Activated CD4-positive, alpha-beta memory T cell treated with anti-CD3 and anti-CD28 coated beads for 36 hours (primary cell): Measurements from ENCODE around the gene CCSER1. TPM values are rescaled to one million over a fixed set of nuclear protein-coding genes. Genes with fewer than 3 reads are reported as not detected.

Experiments used
- CTCF ChIA-PET: fragments of 350-600 bp; sonication (Branson Sonifier 250); formaldehyde crosslinking; loops from one replicate; lab custom pipeline; 2021; ENCODE audit warnings: antibody characterized with exemption, inconsistent platforms; lab: Charles Lee
- POLR2A ChIA-PET: fragments of 350-600 bp; sonication (Branson Sonifier 250); formaldehyde crosslinking; loops from one replicate; lab custom pipeline; 2021; ENCODE audit warnings: antibody characterized with exemption; lab: Charles Lee
- DNase-seq: peaks from one replicate; pipeline ENCODE4 v3.0.0-alpha.2; 2020
- H3K27ac Mint-ChIP-seq: one replicate; pipeline ENCODE4 v1.8.0; 2021; ENCODE audit warnings: mixed read lengths
- H3K27me3 Mint-ChIP-seq: one replicate; pipeline ENCODE4 v1.8.0; 2021; ENCODE audit warnings: mixed read lengths
- H3K36me3 Mint-ChIP-seq: one replicate; pipeline ENCODE4 v1.8.0; 2021; ENCODE audit warnings: mixed read lengths
- H3K4me1 Mint-ChIP-seq: one replicate; pipeline ENCODE4 v1.8.0; 2021; ENCODE audit warnings: low read depth, mixed read lengths
- H3K4me3 Mint-ChIP-seq: one replicate; pipeline ENCODE4 v1.8.0; 2021; ENCODE audit warnings: mild to moderate bottlenecking, mixed read lengths
- H3K9me3 Mint-ChIP-seq: one replicate; pipeline ENCODE4 v1.8.0; 2021; ENCODE audit warnings: mixed read lengths
- intact Hi-C: fragments of 100-400 bp; cut with micrococcal nuclease; formaldehyde crosslinking; loops from one replicate; pipeline ENCODE4 v1.15.1; 2023
- total RNA-seq, 2 experiments: library from RNA; stranded (reverse); gene quantifications; one replicate each; pipeline ENCODE4 v1.2.3, GENCODE V29; 2021

CCSER1 gene
- total RNA-seq, 2 experiments from 2014 or later = 0.17 to 0.19 TPM

DNA sequence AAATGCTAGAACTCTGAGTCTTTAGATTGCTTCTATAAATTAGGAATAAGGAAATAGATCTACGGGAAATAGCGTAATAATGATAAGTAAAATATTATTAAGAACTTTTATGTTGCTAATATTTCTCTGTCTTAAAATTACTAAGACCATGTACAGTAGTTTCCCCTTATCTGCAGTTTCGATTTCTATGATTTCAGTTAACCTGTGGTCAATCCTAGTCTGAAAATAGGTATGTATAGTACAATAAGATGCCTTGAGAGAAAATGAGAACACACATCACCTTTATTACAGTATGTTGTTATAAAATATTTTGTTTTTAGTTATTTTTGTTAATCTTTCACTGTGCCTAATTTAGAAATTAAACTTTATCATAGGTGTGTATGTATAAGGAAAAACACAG lies 92.6 kb downstream of the CCSER1 start:
- Mint-ChIP-seq H3K4me3 (no peak overlapping the region), H3K27ac (no peak overlapping the region), H3K36me3 (no peaks in the 10 kb centered on the region), H3K4me1 (peaks cover 3% of the 10 kb centered on the region), H3K9me3 (no peaks in the 10 kb centered on the region), H3K27me3 (peaks cover 3% of the 10 kb centered on the region)
- POLR2A ChIA-PET = no interaction called here
- CTCF ChIA-PET = no interaction called here
- no peak for DNase-seq
- intact Hi-C loops = no loop called here

DNA sequence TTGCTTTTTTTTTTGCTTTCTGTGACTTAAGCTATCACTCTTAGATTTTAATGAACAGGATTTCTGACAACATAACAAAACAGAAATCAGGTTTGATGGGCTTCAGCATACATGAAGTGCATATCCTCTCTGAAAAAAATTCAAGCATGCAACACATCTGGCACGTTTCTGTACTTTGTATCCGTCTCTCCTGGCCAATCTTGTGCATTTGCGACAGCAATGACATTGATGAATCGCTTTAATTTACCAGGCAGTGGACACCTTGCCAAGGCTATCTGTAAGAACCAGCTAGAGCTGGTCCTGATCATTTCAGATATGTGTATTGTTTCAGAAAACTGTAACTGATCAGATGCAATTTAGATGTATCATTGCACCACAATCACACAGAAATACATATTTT lies 93.3 kb downstream of the CCSER1 start:
- intact Hi-C loops = no loop called here
- Mint-ChIP-seq H3K4me3 (no peak overlapping the region), H3K27ac (no peak overlapping the region), H3K9me3 (no peaks in the 10 kb centered on the region), H3K36me3 (no peaks in the 10 kb centered on the region), H3K4me1 (peaks cover 1% of the 10 kb centered on the region), H3K27me3 (peaks cover 3% of the 10 kb centered on the region)
- ChIA-PET POLR2A (no interaction called here), CTCF (no interaction called here)
- DNase-seq = no peak

DNA sequence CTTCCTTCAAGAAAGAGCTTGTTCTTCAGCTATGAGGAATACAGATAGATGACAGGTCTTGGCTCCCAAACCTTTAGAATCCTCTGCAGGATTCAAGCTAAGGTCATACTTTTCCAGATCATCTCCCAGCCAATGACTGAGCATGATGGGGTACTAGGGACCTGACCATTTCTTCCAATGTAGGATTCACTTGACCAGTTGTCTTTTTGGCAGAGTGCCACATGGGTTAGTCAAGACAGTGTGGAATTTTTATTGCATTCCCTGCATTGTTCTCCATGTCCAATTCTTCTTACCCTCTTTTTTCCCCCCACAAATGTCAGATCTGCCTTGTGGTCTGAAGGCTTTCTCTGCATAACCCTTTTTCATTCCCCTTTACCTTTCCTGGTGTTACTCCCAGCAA lies 99.5 kb downstream of the CCSER1 start:
- Mint-ChIP-seq H3K4me3 (no peak overlapping the region), H3K4me1 (no peaks in the 10 kb centered on the region), H3K36me3 (no peaks in the 10 kb centered on the region), H3K27me3 (peaks cover 2% of the 10 kb centered on the region), H3K27ac (no peak overlapping the region), H3K9me3 (peaks cover 2% of the 10 kb centered on the region)
- intact Hi-C loops = no loop called here
- no peak for DNase-seq
- CTCF ChIA-PET = no interaction called here
- POLR2A ChIA-PET = no interaction called here

DNA sequence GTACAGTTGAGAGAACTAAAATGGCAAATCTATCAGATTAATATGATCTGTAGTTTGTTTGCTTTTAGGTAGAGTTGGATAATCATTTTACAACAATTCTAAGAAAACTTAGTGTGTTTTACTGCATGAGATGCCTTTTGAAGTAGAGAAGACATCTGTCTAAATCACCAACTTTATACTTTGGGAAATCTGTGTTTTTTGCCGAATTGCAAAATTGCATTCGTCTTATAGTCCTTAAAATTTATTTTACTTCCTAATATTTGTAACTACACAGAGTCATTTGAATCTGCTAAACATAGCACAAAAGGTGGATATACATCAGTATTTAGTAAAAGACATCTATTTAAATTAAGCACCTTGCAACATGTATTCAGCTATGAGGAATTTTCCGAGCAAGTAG lies 100.0 kb downstream of the CCSER1 start:
- H3K36me3 Mint-ChIP-seq = no peaks in the 10 kb centered on the region
- CTCF ChIA-PET = no interaction called here

DNA sequence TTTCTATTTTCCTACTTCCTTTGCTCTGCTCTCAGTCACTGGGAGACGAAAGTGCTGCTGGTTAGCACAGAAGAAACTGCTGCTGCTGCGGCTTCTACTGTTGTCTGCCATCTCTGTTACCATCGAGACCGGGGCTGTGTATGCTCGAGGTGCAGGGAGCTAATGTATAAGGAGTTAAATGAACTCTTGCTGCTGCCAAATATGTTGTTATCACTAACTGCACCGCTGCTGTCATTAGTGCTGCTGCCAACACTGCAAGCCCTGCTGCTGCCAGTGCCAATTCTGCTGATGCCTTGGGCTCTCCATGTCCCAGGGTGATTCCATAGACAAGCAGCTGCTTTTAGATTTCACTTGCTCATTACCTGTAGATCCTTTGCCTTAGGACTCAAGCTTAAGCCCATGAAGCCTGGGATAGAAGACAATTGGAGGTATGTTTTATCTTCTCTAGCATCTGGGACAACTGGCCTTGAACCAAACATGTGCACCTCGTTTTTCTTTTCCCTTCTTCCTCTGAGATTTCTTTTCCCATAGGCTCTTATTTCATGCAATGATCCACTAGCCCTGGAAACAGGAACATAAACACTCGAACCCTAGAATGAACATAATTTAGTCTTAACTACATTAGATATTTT lies 107.8 kb downstream of the CCSER1 start:
- H3K36me3 Mint-ChIP-seq = no peaks in the 10 kb centered on the region
- H3K27ac Mint-ChIP-seq = no peak overlapping the region
- no peak overlapping the region for H3K4me3 Mint-ChIP-seq
- ChIA-PET POLR2A (no interaction called here), CTCF (no interaction called here)
- peaks cover 5% of the 10 kb centered on the region for H3K9me3 Mint-ChIP-seq
- intact Hi-C loops = no loop called here
- H3K4me1 Mint-ChIP-seq = no peaks in the 10 kb centered on the region
- no peaks in the 10 kb centered on the region for H3K27me3 Mint-ChIP-seq
- no peak for DNase-seq

More for the DNA sequence above, 100.0 kb downstream of the CCSER1 start:
- no peaks in the 10 kb centered on the region for H3K4me1 Mint-ChIP-seq
- intact Hi-C loops = no loop called here
- no peak overlapping the region for H3K4me3 Mint-ChIP-seq
- H3K9me3 Mint-ChIP-seq = peaks cover 5% of the 10 kb centered on the region
- peaks cover 2% of the 10 kb centered on the region for H3K27me3 Mint-ChIP-seq
- POLR2A ChIA-PET = no interaction called here
- DNase-seq = no peak
- no peak overlapping the region for H3K27ac Mint-ChIP-seq

DNA sequence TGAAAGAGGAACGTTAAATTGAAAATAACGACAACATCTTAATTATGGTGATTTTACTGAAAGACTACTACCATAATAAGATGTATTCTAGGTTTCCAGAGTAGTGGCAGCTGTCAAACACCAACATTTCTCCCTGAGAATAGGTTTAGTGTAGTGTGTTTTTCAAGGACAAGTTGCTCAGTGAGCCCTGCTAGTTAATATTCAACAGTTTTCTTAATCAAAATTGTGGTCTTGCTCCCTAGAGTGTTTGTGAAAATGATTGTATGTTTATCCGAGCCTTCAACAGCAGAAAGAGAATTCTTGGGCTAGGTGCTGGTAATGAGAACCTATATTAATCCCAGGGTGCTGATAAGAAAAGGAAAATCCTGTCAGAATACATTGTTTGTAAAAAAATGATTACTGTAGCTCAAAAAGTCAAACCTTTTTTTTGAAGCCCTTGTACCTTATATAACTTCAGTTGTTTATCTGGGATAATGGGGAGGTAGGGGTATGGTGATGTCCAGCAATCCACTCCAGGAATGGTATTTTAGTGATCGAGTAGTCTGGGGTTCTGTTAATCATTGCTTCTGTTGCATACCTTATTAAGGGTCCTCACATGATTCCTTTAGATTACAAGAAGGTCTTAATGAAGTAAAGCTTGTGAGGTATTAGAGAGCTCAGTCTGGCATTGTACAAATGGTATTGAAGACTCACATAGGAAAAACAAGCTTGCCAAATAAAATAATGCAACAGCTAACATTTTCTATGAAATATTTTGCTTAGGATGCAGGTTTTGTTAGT lies 110.7 kb downstream of the CCSER1 start:
- no peaks in the 10 kb centered on the region for H3K36me3 Mint-ChIP-seq
- peaks cover 2% of the 10 kb centered on the region for H3K9me3 Mint-ChIP-seq
- ChIA-PET CTCF (no interaction called here), POLR2A (interaction anchor here (0.6 kb wide), 1 partner anchor 265 kb away, joined by 4 read pairs; no protein-coding TSS in a partner anchor)
- no peaks in the 10 kb centered on the region for H3K4me1 Mint-ChIP-seq
- H3K27ac Mint-ChIP-seq = no peak overlapping the region
- intact Hi-C loops = no loop called here
- DNase-seq = no peak
- no peaks in the 10 kb centered on the region for H3K27me3 Mint-ChIP-seq
- H3K4me3 Mint-ChIP-seq = no peak overlapping the region

- DNase-seq = no peak
- Mint-ChIP-seq H3K4me3 (no peak overlapping the region), H3K4me1 (no peaks in the 10 kb centered on the region), H3K36me3 (no peaks in the 10 kb centered on the region), H3K27me3 (no peaks in the 10 kb centered on the region), H3K27ac (no peak overlapping the region), H3K9me3 (no peaks in the 10 kb centered on the region)
- ChIA-PET POLR2A (no interaction called here), CTCF (no interaction called here)
- intact Hi-C loops = no loop called here
These were observed 113.1 kb downstream of the CCSER1 start for GRCh38 chr4:90240333-90240732.

DNA sequence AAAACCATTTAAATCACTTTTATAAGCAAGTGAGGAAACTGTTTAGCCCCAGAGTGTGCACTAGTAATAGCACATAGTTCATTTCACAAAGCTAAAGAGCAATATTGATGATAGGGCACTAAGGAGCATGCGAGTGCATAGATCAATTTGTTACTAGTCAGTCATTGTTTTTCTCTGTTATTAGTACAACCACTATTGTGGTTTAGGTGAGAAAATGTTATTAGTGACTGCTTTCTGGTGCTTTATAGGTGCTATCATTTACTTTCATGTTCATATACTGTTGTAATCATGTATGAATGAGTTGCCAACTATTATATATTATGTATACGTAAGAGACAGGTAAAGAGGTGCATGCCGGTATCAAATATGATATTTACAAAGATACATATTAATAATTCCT lies 113.8 kb downstream of the CCSER1 start:
- Mint-ChIP-seq H3K9me3 (no peaks in the 10 kb centered on the region), H3K4me3 (no peak overlapping the region), H3K27ac (no peak overlapping the region), H3K4me1 (no peaks in the 10 kb centered on the region), H3K27me3 (no peaks in the 10 kb centered on the region), H3K36me3 (no peaks in the 10 kb centered on the region)
- intact Hi-C loops = no loop called here
- POLR2A ChIA-PET = interaction anchor here (0.5 kb wide), 1 partner anchor 266 kb away, joined by 4 read pairs; no protein-coding TSS in a partner anchor
- DNase-seq = no peak
- CTCF ChIA-PET = no interaction called here

DNA sequence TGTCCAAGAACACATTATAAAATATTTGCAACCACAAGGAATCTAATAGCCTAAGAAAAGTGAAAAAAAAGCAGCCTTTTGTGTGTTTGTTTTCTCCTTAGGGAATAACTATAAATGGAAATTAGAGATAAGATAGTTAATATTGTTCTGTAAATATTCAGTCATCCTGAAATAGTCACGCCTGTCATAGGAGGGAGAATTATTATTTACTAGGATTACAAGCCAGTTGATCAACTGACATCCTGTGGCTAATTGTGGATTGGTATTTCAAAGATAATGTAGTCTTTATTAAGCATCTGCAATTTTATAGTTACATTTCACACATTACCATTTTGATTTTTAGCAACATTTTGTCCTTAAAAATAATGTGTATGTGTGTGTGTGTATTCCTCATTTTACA lies 118.6 kb downstream of the CCSER1 start:
- ChIA-PET CTCF (no interaction called here), POLR2A (no interaction called here)
- no peaks in the 10 kb centered on the region for H3K9me3 Mint-ChIP-seq
- intact Hi-C loops = no loop called here
- no peak for DNase-seq
- no peaks in the 10 kb centered on the region for H3K27me3 Mint-ChIP-seq
- H3K4me1 Mint-ChIP-seq = no peaks in the 10 kb centered on the region
- no peak overlapping the region for H3K27ac Mint-ChIP-seq
- no peaks in the 10 kb centered on the region for H3K36me3 Mint-ChIP-seq
- H3K4me3 Mint-ChIP-seq = no peak overlapping the region

GRCh38 chr4:90246816-90247215 lies 119.6 kb downstream of the CCSER1 start:
- DNase-seq = no peak
- ChIA-PET CTCF (no interaction called here), POLR2A (no interaction called here)
- intact Hi-C loops = no loop called here
- no peak overlapping the region for H3K27ac Mint-ChIP-seq
- no peaks in the 10 kb centered on the region for H3K9me3 Mint-ChIP-seq
- H3K27me3 Mint-ChIP-seq = no peaks in the 10 kb centered on the region
- no peak overlapping the region for H3K4me3 Mint-ChIP-seq
- H3K36me3 Mint-ChIP-seq = no peaks in the 10 kb centered on the region
- H3K4me1 Mint-ChIP-seq = no peaks in the 10 kb centered on the region

GRCh38 chr4:90254357-90254756 lies 127.2 kb downstream of the CCSER1 start:
- Mint-ChIP-seq H3K27me3 (no peaks in the 10 kb centered on the region), H3K36me3 (no peaks in the 10 kb centered on the region), H3K4me1 (no peaks in the 10 kb centered on the region), H3K4me3 (no peak overlapping the region), H3K9me3 (no peaks in the 10 kb centered on the region), H3K27ac (no peak overlapping the region)
- ChIA-PET POLR2A (no interaction called here), CTCF (no interaction called here)
- DNase-seq = no peak
- intact Hi-C loops = no loop called here

- no peak overlapping the region for H3K4me3 Mint-ChIP-seq
These were observed 147.0 kb downstream of the CCSER1 start for GRCh38 chr4:90274175-90274574.

DNA sequence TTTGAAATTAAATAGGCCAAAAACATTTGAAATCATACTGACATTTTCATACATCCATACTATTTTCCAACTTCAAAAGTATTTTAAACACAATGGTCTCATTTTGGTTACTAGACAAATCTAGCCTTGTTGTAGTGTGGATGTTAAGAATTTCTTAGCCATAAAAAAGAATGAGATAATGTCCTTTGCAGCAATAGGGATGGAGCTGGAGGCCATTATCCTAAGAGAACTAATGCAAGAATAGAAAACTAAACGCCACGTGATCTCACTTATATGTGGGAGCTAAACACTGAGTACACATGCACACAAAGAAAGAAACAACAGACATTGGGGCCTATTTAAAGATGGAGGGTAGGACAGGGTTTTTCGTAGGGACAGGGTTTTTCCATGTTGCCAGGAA lies 153.8 kb downstream of the CCSER1 start:
- Mint-ChIP-seq H3K27ac (no peak overlapping the region), H3K4me1 (no peaks in the 10 kb centered on the region), H3K36me3 (no peaks in the 10 kb centered on the region), H3K4me3 (no peak overlapping the region), H3K27me3 (no peaks in the 10 kb centered on the region), H3K9me3 (no peaks in the 10 kb centered on the region)
- ChIA-PET CTCF (no interaction called here), POLR2A (no interaction called here)
- intact Hi-C loops = no loop called here
- no peak for DNase-seq

More at GRCh38 chr4:90274175-90274574, 147.0 kb downstream of the CCSER1 start:
- ChIA-PET POLR2A (no interaction called here), CTCF (no interaction called here)
- intact Hi-C loops = no loop called here
- Mint-ChIP-seq H3K27me3 (no peaks in the 10 kb centered on the region), H3K27ac (no peak overlapping the region), H3K4me1 (no peaks in the 10 kb centered on the region), H3K36me3 (no peaks in the 10 kb centered on the region), H3K9me3 (peaks cover 7% of the 10 kb centered on the region)
- DNase-seq = no peak
